H1 (cell line): ENCODE results near the gene AMPD3. TPM values are rescaled to one million over a fixed set of nuclear protein-coding genes. Genes with fewer than 3 reads are reported as not detected.
A peak's percentile ranks its signal among the peaks of the same experiment; 100 is the strongest.

Experiments used
- CHD7 ChIP-seq: fragments of 300-600 bp; sonication (generic); IDR thresholded peaks from 2 replicates; pipeline ENCODE4 v1.7.1; 2012; ENCODE audit warnings: low read length, moderate library complexity, mild to moderate bottlenecking, inconsistent platforms; ENCODE audit not compliant: insufficient replicate concordance
- NANOG ChIP-seq: IDR thresholded peaks from 2 replicates; pipeline ENCODE4 v1.6.1; 2011; ENCODE audit warnings: low read length, low read depth, mild to moderate bottlenecking, inconsistent platforms; ENCODE audit not compliant: insufficient read depth, poor library complexity, severe bottlenecking
- RAD21 ChIP-seq, 2 experiments: IDR thresholded peaks in 1 of 2; conservative IDR thresholded peaks in 1 of 2; 2 replicates each; pipeline ENCODE4 v1.6.1; 2011; ENCODE audit warnings: low read depth in 2 of 2, low read length in 2 of 2, improper control_type of control experiment in 1 of 2, inconsistent platforms in 1 of 2, mild to moderate bottlenecking in 1 of 2, moderate library complexity in 1 of 2
- SIRT6 ChIP-seq: IDR thresholded peaks from one replicate; pipeline ENCODE4 v1.7.1; 2012; ENCODE audit warnings: low read length, inconsistent platforms
- TAF7 ChIP-seq: optimal IDR thresholded peaks from 2 replicates; pipeline ENCODE3; 2011; ENCODE audit warnings: low read depth, mild to moderate bottlenecking, inconsistent platforms, low read length, moderate library complexity, borderline replicate concordance
- polyA plus RNA-seq, 7 experiments: library from polyadenylated mRNA; depleted of rRNA in 3 of 7; stranded (reverse) in 5 of 7; unstranded in 2 of 7; fragments of >200 nt in 5 of 7; fragments of 200-250 nt in 2 of 7; gene quantifications; 1 replicate in 5 of 7; 2 replicates in 1 of 7; 4 replicates in 1 of 7; pipeline versions ENCODE4 v1.2.1 to v1.2.3, GENCODE V29; 2011 to 2013; ENCODE audit warnings: missing spikeins in 2 of 7, mixed read lengths in 2 of 7
- total RNA-seq: library from RNA; stranded (reverse); fragmentation: NEBNext Ultra II Directional; extraction: Animal tissue kit (Norgen Biotek cat#: 25700); gene quantifications from 2 replicates; pipeline ENCODE4 v1.2.1, GENCODE V29; 2021

Gene AMPD3
- total and polyA plus RNA-seq, 2 of the 8 experiments (the other 6 are each of a cell fraction or from before 2014, with no cell fraction given), result 4.0 to 6.3 TPM

GRCh38 chr11:10540915-10541560 is 86.0 kb downstream of the AMPD3 start, which contains the start of gene RNF141 (continued):
- TF ChIP-seq NANOG (no peak), TAF7 (no peak), CHD7 (no peak), RAD21 (IDR thresholded peaks at IDR 0.05 in 1 of 2, conservative IDR thresholded peaks at IDR 0.05 in 1 of 2; ENCODE audit: low read depth in 2 of 2, low read length in 2 of 2) (peak; percentile 51 to 58; a peak in 3 of 4 replicates), SIRT6 (no peak)
